HG02588 (cell line): ENCODE data around the gene GUCA2B.

Source experiments
- ATAC-seq: cut with Tn5 transposase; IDR thresholded peaks from one replicate; pipeline ENCODE4 v1.9.1; 2021; ENCODE audit warnings: mild to moderate bottlenecking, moderate library complexity; ENCODE audit not compliant: unreplicated experiment

Gene GUCA2B

DNA sequence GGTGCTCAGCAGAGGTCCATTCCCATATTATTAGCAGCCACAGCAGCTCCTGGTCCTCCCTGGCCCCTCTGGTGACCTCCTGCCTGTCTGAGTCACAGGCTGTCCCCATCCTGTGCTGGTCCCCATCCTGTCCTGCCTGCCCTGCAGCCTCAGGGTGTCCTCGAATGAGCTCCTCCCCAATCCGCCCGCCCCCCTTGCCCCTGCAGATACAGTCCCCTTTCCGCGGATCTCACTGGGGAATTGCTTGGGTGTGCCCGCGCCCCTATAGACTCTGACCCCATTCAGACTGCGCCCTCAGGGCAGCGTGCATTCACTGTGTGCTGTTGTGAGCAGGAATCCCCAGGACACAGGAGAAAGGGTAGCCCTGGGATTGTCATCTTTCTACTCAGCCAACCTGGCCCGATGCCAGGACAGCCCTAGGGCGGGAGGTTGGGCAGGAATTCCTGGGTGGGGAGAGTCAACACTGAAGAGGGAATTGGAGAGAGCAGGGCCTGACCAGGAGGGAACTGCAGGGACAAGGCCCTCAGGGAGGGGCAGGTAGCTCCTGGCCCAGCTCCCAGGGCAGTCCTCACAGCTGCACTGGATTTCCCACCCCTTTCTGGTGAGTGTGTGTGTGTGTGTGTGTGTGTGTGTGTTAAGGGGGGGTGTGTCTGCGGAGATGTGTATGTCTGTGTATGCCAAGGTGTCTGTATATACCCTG, 12.5 kb downstream of the GUCA2B start:
- ATAC-seq: no peak

DNA sequence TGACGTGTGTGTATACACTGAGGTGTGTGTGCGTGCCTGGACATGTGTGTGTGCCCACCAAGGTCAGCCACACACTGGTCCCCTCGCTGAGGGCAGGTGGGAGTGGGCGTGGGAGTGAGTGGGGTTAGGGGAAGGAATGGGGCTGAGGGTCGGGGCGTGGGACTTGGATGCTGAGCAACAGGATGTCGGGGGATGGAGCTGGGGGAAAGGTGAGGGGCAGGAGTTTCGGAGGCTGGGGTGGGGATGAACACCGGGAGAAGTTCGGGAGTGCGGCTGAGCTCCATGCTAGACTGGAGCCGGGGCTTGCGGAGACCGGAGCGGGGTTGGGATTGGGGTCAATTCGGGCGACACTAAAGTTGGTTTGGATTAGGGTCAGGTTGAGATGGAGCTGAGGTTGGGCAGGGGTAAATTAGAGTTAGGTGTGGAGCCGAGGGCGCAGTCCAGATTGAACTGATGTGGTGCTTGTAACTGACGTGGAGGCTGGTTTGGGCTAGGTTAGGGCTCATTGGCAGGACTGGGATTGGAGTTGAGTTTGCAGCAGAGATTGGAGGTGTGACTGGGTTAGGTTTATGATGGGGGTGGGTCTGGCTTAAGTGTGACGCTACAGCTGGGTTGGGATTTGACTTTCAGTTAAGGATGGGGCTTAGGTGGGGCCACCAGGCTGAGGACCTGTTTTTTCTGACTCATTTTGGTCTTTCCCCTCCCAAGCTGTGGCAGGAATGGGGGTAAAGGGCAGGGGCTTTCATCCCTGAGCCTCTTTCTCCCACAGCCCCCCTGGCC, 14.6 kb downstream of the GUCA2B start:
- no peak for ATAC-seq

DNA sequence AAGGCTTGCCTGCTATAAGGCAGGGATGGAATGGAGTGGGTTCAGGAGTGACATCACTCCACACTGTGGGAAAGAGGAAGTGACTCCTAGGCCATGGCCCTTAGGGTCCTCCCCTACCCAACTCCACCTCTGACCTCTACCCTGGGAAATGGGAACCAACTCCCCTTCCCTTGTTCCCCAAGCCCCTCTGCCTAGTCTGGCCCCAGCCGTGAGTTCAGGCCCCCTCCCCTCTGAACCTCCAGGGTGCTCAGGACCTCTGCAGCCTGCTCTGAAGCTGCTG, 15.1 kb downstream of the GUCA2B start:
- no peak for ATAC-seq

DNA sequence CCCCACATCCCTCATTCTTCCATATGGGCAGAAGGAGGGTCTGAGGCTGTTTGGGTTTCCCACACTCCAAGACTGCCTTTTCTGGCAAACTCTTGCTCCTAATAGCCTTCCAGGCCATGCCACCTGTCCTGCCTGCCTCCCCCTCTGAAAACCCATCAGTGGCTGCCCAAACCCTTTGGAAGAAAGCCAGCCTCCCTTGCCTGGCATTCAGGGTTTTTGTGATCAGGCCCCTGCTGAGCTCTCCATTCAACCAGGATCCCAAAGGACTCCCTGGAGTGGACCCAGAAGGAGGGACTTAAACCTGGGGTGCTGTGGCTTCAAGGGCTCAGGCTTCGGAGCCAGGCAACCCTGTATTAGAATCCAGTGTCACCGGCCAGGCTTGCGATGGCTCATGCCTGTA, 15.6 kb downstream of the GUCA2B start:
- no peak for ATAC-seq

DNA sequence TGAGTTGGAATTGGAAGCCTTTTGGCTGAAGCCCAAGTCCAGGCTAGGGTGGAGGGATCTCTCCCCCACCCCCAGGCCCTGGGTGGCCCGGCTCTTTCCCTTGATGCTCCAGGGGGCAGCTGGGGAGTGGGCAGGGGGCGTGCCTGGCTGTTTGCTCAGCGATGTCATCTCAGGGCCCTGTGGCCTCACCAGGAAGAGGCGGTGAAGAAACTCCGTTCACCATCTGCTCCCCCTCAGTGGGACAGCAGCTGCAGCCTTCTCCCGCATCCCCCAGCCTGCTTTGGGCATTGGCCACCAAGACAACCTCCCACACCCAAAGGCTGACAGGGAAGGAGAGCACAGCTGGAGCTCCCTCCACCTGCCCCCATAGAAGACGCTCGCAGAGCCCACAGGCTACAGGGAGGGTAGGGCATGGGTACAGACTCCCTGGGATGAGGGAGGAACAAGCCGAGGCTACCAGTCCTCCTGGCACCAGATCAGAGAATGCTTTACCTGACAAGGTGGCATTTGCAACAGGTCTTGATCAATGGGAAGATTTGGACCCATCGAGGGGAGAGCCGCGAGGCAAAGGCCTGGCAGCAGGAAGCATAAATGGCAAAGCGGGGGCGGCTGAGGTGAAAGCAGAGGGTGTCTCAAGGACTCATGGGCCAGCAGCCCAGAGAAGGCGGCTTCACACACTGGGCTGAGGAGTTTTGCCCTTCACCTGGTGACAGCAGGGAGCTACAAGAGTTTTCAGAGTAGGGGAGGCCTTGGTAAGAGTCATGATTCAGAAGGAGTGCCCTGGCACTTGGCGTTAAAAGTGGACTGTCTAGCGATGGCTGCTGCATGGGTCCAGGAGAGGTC, 17.8 kb downstream of the GUCA2B start:
- no peak for ATAC-seq

DNA sequence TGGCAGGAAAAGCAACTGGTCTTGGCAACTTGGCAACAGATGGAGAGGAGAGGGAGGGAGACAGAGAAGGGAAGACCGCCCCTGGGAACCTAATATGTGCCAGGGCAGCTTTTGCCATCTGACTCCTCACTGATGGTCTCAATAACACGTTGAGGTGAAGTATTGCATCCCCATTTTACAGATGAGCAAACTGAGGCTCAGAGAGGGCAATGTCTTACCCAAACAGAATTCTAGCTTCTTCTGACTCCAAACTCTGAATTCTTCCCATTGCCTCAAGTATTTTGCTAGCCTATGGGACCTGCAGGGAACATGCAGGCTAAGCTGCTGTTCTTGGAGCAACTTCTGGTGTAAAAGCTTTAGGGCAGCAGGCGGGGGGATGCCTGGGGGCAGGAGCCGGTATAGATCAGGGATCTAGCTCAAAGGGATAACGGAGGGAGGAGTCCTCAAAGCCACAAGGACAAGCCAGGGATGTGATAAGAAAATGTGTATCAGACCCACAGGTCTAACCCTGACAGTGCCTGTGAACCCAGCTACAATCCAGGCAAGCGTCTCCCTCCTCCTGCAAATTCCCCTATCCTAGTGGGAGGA, 18.6 kb downstream of the GUCA2B start:
- no peak for ATAC-seq

DNA sequence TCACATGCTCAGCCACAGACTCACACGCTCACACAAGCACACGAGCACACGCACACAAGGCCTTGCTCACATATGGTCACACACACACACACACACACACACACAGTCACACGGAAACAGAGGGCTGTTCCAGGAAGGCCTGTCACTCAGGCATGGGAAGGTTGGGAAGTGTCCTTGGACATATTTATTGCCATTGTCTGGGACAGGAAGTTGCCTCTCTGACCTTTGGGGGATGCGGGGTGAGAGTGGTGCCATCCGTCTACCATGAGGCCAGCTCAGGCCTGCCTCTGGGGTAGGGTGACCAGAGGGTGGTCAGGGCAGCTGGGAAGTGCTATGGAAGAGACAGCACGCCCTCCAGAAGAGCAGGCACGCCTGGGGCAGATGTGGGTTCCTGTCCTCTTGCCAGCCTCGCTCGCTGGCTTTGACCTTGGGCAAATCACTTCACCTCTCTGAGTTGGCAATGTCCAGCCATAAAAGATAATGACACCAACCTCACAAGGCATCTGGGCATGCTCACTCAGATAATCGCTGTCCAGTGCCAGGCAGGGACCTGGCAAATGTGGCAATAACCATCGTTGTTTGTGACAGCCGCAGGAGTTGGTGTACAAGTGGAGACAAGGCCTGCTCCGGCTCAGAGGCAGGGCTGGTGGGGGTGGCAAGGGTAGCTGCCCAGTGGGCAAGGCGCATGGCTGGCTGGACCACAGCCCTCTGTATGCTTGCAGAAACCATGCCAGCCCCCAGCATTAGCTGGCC, 19.3 kb downstream of the GUCA2B start:
- no peak for ATAC-seq

DNA sequence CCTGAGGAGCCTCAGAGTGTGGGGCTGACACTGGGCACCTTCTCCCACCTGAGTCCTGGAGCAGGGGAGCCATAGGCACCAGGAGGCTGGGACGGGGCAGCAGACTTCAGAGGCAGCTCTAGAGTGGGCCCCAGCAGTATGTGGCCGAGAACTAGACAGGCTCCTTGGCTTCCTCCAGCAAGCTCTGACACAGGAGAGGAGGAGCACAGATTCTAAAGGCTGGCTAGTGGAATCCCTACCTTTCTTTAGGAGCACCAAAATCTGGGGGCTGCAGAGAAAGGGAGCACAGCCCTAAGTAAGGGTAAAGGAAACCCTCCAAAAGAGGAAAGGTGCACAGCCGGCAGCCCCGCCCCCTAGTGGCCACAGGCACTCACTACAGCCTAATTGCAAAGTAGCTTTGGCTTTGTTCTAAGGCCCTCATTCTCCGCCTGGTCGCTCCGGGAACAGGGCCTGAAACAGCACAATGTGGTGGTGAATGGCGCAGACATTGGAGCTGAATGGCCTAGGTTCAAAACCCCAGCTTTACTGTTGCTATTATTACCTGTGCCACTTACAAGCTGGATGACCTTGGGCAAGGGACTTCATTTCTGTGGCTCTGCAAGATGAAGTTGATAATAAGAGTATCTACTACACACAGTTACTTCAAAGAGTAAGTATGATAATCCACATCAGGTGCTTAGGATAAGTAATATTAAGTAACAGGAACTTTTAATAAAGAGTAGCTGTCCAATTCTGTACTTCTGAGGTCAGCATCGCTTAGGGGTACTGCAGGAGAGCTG, 20.1 kb downstream of the GUCA2B start:
- no peak for ATAC-seq

DNA sequence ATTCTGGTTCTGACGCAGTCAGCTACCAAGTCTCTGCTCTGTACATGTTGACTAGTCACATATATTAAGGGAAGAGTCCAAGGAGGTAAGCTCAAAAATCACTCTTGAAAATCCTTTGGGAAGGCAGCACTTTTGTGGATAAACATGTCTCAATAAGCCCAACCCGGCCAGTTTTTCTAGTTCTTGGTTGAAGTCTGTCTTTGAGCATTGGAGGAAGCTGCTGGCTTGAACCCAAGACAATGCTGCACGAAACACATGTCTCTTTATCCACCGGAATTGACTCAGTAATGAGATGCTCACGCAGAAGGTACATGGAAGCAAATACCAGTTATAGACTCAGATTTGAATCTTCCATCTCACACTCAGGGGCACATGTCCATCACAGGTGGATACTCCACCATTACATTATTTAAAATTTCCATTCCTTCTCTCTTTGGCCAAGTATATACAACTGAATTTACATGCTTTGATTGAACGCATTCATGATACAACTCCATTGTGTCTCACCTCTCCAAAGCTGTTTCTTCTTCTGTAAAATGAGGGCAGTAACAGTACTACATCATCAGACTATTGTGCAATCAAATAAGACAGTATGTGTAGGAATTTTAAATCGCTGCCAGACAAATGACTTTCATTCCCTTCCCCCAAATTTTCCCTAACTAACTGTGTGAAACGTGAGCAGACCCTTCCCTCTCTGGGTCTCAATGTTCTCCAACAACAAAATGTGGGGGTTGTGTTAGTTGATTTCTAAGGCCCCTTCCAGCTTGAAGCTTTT, 20.9 kb downstream of the GUCA2B start:
- ATAC-seq: no peak

DNA sequence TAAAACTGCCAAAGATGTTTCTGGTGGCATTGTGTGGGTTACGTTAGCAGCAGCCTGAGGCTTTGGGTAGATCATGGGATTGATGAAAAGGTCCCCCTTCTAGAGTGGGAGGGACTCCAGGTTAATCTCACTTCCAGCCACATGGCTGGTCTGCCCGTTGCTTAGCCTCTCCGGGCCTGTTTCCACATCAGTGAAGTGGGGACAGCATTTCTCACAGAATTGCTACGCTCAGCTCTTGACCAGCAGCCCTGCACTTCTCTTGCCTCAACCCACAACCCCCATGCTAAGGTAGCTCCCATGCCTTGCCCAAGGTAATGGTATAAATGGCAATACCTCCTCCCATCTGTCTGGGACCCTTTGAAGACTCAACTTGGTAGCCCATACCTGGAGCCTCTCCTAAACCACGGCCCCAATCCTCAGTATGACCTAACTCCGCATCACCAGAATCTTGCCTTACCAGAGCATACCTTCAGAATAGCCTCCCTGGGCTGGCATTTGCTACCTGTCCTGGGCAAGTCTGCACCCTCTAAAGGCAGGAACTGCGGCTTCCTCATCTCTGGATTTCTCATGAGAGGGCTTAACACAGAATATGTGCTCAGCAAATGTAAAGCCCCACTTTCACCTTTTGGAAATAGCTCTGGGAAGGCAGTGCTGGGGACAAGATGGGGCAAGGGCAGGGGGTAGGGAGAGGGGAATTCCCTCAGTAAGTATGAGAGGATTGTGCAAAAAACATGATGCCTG, 22.3 kb downstream of the GUCA2B start:
- no peak for ATAC-seq

DNA sequence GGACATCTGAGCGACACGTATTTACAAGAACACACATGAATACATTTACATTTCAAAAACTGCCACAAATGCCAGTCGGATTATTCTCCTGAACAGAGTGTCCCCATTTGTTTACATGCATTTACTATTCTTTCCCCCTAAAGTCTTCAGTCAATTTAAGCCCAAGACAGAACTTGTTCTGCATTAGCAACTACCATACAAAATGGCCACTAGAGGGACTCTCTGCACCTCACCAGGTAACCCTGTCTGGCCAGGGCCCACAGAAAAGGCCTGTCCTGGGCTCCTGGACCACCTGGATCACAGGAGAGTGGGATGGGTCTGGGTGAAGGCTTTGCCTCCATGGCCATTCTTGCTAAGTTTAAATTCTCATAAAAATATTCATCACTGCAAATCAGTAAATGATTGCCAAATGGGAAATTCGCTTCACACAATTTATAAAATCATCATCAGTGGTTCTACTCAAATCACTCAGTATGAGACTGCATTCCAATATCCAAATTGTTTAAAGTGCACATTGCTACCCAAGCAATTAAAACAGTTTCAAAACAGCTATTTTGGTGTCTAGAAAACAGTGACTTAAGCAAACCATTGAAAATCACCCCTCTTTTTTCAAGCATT, 23.8 kb downstream of the GUCA2B start:
- ATAC-seq: no peak

DNA sequence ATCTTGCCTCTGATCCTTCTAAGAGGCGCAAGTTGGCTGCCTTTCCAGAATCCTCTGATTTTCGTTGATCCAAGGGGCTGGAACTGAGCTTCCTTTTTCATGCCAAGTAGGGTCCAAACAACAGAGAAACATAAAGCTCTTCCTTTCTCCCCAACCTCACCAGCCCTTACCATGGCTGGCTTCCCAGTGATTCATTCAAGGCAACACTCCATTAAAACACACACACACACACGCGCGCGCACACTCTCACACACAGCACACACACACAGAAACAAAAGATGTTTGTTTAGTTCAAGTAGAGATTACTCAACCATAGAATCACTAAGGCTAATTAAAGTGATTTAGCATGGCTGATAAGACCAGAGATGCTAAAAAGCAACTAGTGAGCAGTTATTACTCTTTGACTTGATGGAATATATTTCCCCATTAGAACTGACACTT, 24.4 kb downstream of the GUCA2B start:
- ATAC-seq: no peak

DNA sequence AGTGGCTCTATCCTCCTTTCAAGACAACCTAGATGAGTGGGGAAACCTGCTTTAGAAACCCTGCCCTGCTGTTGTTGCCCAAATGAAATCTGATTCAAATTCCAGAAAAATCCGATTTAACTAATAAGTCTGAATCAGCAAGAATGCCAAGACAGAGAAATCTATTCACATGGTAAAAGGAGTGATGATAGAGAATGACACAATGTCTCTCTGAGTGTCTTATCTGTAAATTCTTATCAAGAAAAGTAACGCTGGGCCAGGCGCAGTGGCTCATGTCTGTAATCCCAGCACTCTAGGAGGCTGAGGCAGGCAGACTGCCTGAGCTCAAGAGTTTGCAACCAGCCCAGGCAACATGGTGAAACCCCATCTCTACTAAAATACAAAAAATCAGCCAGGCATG, 25.0 kb downstream of the GUCA2B start:
- ATAC-seq: no peak

DNA sequence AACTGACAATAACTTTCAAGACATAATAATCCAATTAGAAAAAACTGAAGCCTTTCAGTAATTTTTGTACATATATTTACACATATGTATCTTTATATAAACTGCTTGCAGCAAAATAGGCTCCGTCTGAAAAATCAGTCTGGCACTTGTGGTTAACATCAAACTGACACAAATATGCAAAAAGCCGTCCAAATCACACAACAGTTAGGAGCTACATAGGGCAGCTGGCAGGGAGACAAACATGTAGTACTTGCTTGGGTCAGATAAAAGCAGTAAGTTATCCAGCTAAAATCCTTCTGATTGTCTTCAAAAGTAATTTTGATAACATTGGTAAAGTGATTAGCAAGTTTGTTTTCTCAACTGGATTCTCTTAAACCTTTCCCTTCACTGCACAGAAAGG, 26.1 kb downstream of the GUCA2B start:
- no peak for ATAC-seq

DNA sequence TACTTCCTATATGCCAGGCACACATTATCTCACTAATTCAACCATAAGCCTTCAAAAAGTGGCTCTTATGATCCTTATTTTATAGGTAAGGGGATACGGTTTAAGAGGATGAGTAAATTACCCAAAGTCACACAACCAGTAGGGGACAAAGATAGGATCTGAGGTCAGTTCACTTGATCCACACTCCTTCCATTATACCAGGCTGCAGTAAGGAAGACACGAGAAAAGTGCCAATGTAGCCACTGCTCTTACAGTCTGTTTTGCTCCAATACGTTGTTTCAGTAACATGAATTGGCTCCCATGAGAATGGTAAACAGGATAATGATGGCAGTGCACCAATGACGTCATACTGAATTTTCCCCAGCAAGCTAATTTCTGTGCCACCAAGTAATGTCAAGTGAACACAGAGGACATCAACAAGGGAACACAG, 26.7 kb downstream of the GUCA2B start:
- no peak for ATAC-seq

DNA sequence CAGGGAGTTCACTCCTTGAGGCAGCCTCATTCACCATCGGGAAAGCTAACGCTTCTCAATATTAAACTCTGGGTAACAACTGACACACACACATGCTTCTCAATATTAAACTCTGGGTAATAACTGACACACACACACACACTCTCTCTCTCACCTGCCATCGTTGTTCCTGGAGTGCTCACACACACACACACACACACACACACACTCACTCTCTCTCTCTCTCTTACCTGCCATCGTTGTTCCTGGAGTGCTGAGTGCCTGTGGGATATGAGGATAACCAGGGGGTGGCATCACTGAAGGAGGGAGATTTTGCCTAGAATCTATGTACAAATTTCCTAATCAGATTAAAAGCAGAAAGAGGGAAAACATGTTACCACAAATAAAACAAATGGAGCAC, 28.5 kb downstream of the GUCA2B start:
- no peak for ATAC-seq

DNA sequence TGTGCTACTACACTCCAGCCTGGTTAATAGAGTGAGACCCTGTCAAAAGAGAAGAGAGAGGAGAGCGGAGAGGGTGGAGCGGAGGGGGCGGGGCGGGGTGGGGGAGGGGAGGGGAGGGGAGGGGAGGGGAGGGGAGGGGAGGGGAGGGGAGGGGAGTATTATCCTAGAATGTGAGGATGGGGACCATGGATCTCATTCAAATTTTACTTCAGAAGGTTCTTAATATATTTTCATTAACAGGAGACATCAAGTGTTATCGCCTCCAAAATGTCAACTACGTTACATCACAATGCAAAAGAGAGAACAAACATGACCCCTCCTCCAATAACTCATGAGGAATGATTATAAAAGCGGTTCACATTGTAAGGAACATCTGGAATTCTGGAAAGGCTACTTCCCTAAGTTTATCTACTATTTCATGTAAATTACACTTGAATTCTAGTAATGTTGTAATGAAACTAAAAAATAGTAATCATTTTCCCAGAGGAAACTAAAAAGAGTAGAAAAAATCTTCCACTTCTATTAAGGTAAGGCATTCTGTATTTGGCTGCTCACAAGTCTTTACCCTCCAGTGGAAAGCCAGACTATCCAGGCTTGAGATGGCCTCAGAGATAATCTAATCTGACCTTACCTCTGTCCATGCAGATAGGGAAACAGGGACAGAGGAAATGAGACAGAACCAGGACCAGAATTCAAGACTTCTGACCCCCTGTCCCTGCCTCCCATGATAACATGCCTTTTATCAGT, 30.2 kb downstream of the GUCA2B start:
- ATAC-seq: no peak

DNA sequence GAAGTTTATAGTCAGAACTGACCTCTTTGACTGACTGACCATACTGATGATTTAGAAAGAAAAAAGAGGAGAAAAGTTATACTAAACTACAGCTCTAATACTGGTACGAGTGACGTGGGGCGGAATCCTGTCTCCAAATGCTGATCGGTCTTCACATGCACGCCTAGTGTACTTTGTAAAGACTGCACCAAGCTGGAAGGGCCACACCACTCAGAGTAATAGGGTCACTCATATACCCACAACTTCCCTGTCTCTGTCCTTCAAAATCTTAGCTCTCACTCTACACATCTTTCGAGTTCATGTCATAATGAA, 30.7 kb downstream of the GUCA2B start:
- no peak for ATAC-seq
